HG03280 (cell line): ENCODE data around the gene B9D1.

Experiments
- ATAC-seq: cut with Tn5 transposase; IDR thresholded peaks from one replicate; pipeline ENCODE4 v1.9.1; 2021; ENCODE audit warnings: mild to moderate bottlenecking, moderate library complexity; ENCODE audit not compliant: unreplicated experiment

The B9D1 gene

DNA sequence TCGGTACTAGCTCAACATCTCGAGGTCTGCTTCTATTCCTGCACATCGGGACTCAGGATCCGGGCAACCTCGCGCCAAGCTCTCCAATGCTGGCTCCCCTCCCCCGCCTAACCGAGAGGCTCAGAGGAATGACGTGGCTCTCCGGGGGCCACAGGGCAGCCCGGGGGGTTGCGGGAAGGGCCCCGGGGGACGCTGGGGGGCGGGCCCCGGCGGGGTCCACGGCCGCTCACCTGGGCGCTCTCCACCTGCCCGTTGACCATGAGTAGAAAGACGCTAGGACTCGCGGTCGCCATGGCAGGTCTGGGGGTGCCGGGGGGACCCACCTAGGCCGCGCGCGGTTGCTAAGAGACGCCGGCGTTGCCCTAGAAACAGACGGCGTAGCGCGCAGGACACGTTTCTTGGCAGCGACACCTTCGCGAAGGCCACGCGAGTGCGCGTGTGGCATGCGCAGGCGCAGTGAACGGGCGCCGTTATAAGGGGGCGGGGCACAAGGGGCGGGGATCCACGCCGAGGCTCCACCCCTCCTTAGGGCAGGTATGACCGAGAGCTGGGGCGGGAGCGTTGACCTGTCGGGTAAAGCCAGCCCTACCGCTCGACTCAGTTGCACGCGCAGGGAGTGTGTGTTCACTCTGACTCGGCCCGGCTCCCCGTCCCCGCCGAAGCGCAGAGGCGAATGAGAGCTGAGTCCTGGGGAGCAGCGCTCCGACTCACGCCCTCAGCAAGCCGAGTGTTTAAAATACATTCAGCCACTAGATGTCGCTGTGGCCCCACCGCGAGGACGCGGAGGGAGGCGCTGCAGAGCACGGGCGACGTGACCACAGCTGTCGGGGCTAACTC, at the start of gene B9D1:
Gene B9D1 (minus strand): TSS at position 447 of the 837 bp plus-strand sequence. CDS start 154 bp downstream, at position 293.
- peak; percentile 81 for ATAC-seq

DNA sequence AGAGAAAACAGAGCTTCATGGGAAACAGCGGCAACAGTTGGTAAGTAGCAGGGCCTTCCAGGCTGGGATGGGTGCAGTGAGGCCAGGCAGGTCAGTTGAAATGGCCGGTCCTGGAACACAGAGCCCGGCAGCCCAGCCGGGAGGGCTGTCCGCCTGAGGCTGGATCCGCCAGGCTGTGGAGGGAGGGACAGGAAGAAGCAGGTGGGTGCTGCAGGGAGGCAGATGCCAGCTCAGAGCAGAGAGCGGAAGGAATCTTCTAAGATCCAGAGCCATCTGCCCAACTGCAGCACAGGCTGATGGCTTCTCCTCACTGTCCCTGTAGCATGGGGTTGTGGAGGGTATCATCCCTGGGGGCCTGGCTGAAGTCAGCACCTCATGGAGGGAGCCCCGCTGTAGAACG, 49.1 kb upstream of the B9D1 start:
- ATAC-seq: no peak

- ATAC-seq: no peak
Observed at GRCh38 chr17:19410875-19411620, 48.5 kb upstream of the B9D1 start, which contains the start of gene RNF112. TSS of gene RNF112 (plus strand) at chr17:19411232. CDS start at chr17:19411409, 177 bp downstream.

DNA sequence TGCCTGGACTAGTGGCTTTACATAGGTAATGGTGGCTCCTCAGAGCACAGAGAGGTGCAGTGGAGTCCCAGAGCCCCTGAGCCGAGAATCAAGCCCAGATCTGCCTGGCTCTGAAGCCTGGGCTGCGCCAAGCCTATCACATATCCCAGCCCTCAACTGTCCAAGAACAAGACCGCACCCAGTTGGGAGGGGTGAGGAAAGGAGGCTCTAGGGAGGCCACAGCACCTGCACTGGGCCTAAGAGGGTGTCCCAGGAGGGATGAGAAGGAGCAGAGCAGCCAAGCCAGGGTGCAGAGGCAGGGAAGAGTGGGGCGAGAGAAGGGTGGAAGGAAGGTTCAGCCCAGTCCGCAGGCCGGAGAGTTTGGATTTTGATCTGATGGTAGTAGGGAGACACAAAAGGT, 47.6 kb upstream of the B9D1 start:
- ATAC-seq: no peak

- ATAC-seq: no peak
Observed at GRCh38 chr17:19409509-19409908, 47.0 kb upstream of the B9D1 start.

DNA sequence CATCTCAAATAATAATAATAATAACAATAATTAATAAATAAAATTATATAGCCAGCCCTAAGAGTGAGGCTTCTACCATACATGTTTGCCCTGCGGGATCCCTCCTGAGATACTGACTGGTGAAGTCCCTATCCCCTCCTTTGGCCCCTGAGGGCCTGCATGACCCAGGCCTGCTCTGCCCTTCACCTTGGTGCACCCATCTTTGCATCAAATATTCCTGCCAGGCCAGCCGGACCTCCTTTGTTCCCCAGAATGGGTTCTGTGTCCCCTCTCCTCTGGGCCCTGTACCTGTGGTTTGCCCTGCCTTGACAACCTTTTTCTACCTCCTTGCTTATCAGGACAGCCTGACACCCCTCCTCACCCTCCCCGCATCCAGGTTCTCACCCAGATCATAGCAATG, 46.5 kb upstream of the B9D1 start:
- ATAC-seq: no peak

GRCh38 chr17:19408346-19408710, 45.8 kb upstream of the B9D1 start:
- no peak for ATAC-seq

DNA sequence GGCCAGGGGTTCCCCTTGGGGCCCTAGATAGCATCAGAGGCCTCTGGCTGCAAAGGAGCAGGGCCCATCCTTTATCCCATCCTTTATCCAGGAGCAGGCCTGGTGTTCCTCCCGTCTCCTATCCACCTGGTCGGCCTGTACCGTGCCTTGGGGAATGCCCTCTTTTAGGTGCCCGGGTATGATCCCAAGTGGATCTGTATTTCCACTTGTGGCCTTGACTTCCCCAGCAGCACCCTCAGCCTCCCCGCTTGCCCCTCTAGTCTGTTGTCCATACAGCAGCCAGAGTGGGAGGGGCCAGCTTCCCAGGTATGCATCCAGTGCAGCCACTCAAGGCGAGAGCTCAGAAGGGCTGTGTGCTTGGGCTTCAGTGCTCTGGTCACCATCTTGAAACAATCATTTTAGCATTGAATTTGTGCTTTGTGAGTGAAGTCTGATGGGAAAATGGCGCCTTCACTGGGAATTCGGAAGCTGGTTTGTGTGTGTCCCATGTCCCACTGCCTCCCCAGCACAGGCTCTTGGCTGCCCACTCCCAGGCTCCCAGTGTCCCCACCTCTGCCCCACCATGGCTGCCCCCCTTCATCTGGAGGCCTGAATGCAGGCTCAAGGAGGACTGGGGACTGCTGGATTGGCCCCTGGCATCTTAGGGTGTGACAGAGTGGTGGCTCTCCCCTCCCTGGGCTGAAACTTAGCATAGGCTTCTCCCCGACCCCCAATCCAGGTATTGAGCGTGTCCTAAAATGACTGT, 45.2 kb upstream of the B9D1 start:
- ATAC-seq: no peak

DNA sequence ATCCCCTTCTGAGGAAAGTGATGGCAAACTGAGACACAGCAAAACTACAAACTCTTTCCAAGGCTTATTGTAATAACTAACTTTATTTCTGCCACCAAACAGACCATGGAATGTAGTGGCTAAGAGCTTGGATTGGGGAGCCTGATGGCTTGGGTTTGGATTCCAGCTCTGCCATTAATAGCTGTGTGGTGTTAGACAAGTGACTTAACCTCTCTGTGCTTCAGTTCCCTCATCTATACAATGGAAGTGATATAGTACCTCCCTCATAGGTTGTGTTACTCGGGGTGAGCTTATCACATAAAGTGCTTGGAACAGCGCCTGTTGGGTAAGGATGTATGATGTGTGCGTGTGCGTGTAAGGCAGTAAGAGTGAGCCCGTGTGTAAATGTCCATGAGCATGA, 42.6 kb upstream of the B9D1 start:
- no peak for ATAC-seq

GRCh38 chr17:19404264-19404663, 41.7 kb upstream of the B9D1 start:
- ATAC-seq: no peak

- no peak for ATAC-seq
Observed at GRCh38 chr17:19403021-19403420, 40.5 kb upstream of the B9D1 start.

GRCh38 chr17:19402171-19402570, 39.6 kb upstream of the B9D1 start:
- no peak for ATAC-seq

DNA sequence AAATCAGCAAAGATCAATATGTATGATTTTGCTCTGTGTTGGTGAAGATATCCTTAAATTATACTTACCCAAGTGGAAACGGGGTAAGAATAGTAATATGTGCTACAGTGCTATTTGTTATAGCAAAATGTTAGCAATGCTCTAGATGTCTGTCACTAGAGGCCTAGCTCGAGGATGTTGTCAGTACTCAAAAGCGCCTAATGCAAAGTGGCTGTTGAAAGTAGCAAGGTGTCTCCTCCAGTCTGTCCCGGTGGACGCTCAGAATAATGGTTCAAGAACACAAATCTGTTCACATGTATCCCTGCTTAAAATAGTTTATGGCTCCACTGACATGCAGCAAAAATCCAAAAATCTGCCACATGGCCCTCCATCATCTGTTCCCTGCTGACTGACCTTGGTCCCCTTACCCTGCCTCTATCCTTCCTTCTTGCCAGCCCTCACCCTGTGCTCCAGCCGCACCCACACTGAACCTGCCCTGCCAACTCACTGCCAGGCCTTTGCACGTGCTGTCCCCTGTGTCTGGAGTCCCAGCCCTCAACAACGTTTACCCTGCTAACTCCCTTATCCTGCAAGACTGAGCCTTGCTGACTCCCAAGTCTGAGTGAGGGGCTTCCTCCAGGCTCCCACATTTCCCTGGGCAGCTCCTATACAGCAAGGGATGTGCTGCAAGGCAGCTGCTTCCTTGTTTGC, 38.9 kb upstream of the B9D1 start:
- no peak for ATAC-seq

- ATAC-seq: no peak
Observed at GRCh38 chr17:19399750-19400450, 37.4 kb upstream of the B9D1 start.

DNA sequence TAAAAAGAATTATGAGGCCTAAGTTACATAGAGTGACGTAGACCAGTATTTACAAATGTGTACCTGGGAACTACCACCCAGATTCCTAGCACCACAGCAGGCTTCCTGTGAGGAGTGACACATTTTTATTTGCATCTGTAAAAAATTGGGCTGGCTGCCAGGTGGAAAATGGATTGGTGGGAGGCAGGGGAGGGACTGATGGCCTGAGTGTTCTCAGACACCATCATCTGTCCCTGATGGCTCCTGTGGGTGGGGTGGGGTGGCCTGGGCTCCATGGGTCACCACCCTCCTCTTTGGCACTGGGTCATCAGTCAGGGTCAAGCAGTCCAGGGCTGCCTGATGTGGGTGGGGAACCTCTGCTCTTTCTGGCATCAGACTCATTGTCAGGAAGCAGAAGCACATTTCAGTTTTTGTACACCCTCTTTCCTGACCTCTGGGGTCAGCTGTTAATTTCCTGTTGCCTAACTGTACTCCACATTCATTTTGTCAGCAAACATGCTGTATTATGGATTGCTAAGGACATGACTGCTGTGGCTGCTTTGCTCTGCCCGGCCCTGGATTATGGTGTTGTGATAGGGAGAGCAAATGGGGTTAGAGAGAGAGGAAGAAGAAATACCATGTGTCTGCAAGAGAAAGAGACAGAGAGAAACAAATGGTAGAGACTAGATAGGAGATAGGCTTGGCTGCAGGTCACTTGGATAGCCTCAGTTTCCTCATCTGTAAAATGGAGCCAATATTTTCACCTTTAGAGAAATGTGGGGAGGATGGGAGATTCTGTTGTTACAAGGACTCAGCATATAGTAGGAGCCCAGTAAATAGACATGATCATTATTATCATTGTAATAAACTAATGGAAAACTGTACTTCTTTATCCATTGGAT, 36.0 kb upstream of the B9D1 start:
- ATAC-seq: no peak

GRCh38 chr17:19397556-19398041, 35.1 kb upstream of the B9D1 start:
- no peak for ATAC-seq

- no peak for ATAC-seq
Observed at GRCh38 chr17:19392303-19392702, 29.8 kb upstream of the B9D1 start.

DNA sequence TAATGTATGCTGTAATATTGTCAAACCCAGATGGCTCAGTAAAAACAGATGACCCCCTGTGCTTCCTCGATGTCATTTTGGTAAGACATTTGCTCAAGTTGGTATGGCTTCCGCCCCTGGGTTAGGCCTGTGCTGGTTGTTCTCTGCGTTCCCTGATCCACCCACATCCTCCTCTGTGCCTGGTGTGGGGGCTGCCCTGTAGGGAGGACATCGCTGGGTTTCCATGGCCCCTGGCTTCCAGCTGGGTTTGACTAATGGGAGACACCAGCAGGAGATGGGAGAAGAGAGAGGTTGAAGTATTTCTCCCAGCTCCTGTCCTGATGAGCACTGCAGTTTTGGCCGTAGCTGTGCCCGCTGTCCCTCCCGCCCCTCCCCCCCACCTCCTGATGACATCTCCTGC, 28.9 kb upstream of the B9D1 start:
- no peak for ATAC-seq

GRCh38 chr17:19390951-19391350, 28.4 kb upstream of the B9D1 start:
- ATAC-seq: no peak
